ENCODE data around the gene ADRB2. TPM values are rescaled to one million over a fixed set of nuclear protein-coding genes. Genes with fewer than 3 reads are reported as not detected.
"Not testable (repeated sequence)": the region's sequence is repeated elsewhere in the genome, so short reads cannot be mapped to it uniquely, and the experiment has no call there.

The ADRB2 gene
- total RNA-seq, 1 donor from 2014 or later: 2.6 TPM

- no peak for DNase-seq (ENCODE audit: low spot score)
Measured at GRCh38 chr5:148875205-148875875, 48.9 kb downstream of the ADRB2 start.

GRCh38 chr5:148877436-148877835 lies 51.0 kb downstream of the ADRB2 start:
- intact Hi-C loops (cut with DNase I): loop anchor here (10.0 kb wide), 1 partner anchor 133 kb away; no protein-coding TSS in a partner anchor

More at GRCh38 chr5:148875205-148875875, 48.9 kb downstream of the ADRB2 start:
- intact Hi-C loops (cut with DNase I): loop anchor here (10.0 kb wide), 1 partner anchor 131 kb away; no protein-coding TSS in a partner anchor

More at GRCh38 chr5:148877436-148877835, 51.0 kb downstream of the ADRB2 start:
- not testable (repeated sequence) for DNase-seq (ENCODE audit: low spot score)

Other genes starting within 250 kb of the ADRB2 start
- gene HTR4, start 172.1 kb upstream of the ADRB2 start, total RNA-seq: 0.70 TPM
- gene SH3TC2, start 236.5 kb downstream of the ADRB2 start, total RNA-seq: 2.5 TPM

Data from cardiac septum (tissue), 1 donor.